Left hindlimb (tissue), 1 donor: ENCODE results near the gene ANAPC13.

ENCODE experiments used
- DNase-seq: peaks from one replicate; pipeline ENCODE4 v3.0.0-alpha.2; 2018

The ANAPC13 gene

GRCh38 chr3:134448664-134449063 is 37.1 kb downstream of the ANAPC13 start:
- DNase-seq: no peak

GRCh38 chr3:134447351-134447750 is 38.4 kb downstream of the ANAPC13 start:
- DNase-seq: no peak

- no peak for DNase-seq
Measured at GRCh38 chr3:134446800-134447199, 39.0 kb downstream of the ANAPC13 start.

- no peak for DNase-seq
Measured at GRCh38 chr3:134445636-134446035, 40.1 kb downstream of the ANAPC13 start.

- DNase-seq: no peak
Measured at GRCh38 chr3:134445095-134445494, 40.7 kb downstream of the ANAPC13 start.

- no peak for DNase-seq
Measured at GRCh38 chr3:134441821-134442220, 44.0 kb downstream of the ANAPC13 start.

GRCh38 chr3:134441321-134441720 is 44.5 kb downstream of the ANAPC13 start:
- no peak for DNase-seq

- DNase-seq: no peak
Measured at GRCh38 chr3:134437211-134437752, 48.5 kb downstream of the ANAPC13 start.

GRCh38 chr3:134432236-134432635 is 53.5 kb downstream of the ANAPC13 start:
- no peak for DNase-seq

- DNase-seq: no peak
Measured at GRCh38 chr3:134430950-134431445, 54.8 kb downstream of the ANAPC13 start.

GRCh38 chr3:134430174-134430573 is 55.6 kb downstream of the ANAPC13 start:
- no peak for DNase-seq

- DNase-seq: no peak
Measured at GRCh38 chr3:134428401-134428800, 57.4 kb downstream of the ANAPC13 start.
